Colon (tissue), 2 donors: ENCODE measurements around the gene PVALEF.

Experiments used
- FAIRE-seq: peaks from 2 replicates; lab custom pipeline; 2012; peaks lifted over from hg19 to GRCh38; lab: Jason Lieb, UNC
- donor health status: control.
- donor health status: control.

The PVALEF gene

DNA sequence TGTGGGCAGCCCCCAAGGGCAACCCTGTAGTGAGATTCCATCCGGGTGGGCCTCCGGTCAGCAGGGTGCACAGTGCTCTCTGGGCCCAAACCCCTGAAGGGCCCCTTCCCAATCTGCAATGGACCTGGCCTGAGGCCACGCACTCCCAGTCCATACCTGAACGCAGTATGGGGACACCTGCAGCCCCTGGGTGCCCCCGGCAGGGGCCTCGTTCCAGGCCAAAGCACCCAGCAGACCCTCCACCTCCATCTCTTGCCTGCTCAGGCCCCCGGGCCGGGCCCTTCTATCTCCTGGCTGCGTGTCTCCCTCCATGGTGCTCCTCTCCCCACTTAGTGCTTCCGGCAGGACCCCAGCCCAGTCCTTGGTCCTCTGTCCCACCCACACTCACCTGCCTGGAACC, 18.0 kb downstream of the PVALEF start:
- no peak for FAIRE-seq

DNA sequence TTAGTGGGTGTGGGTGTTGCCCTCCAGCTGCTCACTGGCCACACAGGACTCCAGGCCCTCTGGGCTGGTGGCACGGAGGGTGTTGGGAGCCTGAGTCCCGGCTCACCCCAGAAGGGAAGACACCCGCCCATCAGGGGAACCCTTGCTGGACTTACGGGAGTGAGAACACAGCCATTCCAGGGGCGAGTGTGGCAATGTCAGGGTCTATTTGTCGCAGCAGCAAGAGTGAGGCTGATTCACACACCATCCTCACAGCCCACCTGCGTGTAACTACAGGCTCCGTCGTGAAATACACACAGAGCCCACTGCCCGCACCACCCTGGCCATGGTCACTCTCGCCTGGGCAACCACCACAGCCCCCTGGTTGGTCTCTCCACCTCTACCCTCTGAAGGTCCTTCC, 18.5 kb downstream of the PVALEF start:
- no peak for FAIRE-seq

DNA sequence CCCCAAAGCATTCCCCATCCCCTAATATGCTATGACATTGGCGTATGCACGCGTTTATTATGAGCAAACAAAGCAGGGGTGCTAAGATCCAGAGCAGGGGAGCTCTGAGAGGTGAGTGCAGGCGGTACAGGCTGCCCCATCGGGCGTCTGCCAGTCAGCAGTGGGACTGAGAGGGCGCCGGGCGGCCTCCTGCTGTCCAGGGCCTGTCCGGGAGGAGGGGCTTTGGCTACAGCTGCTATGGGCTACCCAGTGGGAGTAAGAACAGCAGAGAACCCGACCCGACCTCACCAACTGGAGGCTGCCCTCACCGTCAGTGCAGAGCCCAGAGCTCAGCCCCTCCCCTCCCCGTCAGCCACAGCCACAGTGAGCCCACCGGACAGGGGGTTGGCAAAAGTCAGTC, 19.2 kb downstream of the PVALEF start:
- FAIRE-seq, result no peak

DNA sequence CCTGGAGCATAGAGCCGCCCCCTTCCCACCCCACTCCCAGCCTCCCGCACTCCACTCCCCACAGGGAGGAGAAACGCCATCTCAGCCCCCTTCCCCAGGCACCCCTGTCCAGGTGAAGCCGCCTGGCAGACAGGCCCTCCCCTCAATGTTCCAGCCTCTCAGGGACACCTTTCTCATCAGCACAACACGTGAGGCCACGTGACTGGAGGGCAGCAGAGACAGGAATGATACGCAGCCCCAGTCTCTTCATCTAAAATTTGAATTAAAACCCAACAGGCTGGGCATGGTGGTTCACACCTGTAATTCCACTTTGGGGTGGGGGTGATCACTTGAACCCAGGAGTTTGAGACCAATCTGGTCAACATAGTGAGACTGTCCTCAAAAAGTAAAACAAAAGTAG, 20.9 kb downstream of the PVALEF start:
- no peak for FAIRE-seq

DNA sequence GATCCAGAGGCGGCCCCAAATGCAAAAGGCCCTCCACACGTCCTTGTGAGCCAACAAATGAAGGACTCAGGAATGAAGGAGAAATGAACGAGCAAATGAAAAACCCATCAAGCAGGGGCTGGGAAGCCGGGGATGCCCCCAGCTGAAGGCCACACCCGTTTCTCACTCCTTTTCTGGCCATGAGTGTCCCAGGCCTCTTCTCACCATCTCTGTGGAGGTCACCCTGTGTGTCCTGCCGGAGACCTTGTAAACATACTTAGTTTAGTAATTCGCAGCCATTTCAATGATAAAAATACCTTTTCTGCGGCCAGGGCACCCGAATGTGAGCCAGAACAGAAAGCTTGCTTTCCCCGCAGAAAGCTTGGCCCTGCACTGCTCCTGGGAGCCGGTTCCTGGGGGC, 21.8 kb downstream of the PVALEF start:
- no peak for FAIRE-seq

DNA sequence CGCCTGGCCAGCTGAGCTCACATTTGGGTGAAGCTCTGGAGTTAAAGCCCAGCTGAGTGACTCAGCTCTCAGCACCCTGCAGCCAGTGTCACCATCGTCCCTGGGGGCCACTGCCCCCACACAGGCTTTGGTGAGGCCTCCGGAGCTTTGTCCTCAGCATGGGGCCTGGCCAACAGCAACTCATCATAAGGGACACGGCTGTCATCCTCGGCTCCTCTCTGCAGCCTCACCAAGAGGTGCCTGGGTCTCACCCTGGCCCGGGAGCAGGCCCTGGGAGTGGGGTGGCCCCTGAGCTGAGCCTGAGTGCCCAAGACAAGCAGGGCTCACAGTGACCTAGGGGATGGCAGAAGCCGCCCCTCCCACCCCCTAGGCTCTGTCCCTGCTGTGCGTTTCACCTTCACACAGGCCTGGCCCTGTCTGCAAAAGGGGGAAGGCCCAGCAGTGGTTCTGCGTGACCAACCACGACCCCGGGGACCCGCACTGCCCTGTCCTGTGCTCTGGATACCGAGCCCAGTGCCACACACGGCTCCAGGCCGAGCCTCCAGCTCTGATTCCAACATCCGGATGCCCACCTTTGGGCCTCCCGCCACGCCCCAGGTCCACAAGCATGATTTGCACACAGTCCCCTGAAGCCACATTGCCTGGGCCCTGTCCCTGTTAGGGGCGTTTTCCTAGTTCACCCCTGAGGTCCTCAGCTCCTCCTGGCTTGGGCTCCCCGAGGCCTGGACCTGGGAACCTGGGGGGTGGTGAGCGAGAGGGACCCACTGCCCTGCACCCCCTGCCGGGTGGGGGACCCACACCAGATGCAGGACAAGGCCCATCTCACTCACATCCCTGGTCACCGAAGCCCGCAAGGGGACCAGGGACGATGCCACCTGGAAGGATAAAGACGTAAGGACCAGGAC, 22.5 kb downstream of the PVALEF start:
- no peak for FAIRE-seq

DNA sequence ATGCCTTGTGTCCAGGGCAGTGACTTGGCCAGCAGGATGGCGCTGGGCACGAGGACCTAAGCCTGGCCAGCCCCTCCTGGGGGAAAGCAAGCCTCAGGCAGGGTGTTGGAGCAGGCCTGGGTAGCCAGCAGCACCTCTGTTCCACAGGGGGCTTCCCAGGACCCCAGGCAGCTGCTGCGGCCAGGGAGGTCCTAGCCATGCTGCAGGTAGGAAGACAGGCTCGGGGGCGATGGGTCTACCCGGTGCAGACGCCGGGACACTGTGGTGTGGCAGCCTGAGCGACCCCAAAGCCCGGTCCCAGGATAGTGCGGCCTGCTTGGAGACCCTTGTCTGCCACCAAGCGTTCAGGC, 23.2 kb downstream of the PVALEF start:
- FAIRE-seq, result no peak

DNA sequence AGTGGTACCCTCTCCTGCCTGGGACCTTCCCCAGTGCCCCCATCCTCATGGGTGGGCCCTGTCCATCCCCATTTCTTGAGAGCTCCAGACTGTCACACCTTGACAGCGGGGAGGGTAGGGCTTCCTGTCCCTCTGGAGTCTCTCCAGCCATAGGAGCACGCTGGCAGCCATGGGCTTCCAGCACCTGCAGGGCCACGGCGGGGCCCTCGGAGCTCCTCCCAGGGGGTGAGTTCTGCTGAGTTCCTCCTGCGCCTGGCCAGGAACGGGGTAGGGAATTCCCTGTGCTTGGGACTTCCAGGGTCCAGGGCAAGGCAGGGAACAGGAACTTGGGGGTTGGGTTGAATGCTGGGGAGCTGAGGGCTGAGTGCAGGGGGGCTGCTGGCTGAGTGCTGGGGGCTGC, 23.7 kb downstream of the PVALEF start:
- no peak for FAIRE-seq

DNA sequence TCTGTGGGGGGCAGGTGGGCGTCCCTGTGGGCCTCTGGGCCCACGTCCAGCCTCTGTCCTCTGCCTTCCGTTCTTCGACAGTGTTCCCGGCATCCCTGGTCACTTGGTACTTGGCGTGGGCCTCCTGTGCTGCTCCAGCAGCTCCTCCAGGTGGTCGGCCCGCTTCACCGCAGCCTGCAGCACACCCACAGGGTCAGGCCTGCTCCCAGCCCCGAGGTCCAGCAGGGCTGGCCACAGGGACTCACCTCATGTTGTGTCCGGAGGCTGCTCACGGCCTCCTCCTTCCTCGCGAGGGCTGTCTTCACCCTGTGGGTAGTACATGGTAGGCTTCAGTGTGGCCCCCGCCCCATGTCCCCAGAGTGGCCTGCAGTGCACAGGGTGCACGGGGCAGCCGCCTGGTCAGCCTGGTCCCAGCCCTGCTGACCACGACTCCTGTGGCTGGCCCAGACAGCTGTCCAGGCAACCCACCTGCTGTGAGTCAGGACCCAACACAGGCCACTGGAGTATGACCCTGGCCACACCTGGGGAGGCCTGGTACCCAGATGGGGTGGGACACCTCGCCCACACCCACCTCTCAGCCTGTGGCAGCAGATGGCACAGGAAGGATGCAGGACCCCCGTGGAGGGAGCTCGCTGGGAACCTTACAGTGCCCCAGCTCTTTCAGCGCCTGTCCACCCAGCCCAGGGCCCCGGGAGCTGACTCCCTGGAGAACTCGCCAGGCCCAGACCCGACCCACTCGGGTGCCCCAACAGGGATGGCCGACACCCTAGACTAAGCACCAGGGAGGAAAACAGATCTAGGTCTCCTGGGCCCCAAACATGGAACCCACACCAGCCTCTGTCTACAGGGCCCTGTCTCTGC, 24.6 kb downstream of the PVALEF start:
- FAIRE-seq, result no peak

DNA sequence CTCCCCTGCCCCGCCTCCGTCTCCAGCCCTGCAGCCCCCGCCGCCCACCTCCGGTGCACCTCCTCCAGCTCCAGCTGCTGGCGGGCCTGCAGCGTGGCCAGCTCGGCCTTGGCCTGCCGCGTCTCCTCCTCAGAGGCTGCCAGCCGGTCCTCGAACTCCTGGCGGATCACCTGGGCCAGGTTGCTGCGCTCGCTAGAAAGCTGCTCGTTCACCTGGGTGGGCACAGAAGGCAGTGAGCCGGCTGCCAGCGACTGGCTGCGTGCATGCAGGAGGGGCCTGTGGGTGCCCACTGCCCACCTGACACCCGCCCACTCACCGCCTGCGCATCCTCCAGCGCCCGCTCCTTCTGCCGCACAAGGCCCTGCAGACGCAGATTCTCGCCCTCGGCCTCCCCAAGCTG, 25.3 kb downstream of the PVALEF start:
- FAIRE-seq, result no peak

DNA sequence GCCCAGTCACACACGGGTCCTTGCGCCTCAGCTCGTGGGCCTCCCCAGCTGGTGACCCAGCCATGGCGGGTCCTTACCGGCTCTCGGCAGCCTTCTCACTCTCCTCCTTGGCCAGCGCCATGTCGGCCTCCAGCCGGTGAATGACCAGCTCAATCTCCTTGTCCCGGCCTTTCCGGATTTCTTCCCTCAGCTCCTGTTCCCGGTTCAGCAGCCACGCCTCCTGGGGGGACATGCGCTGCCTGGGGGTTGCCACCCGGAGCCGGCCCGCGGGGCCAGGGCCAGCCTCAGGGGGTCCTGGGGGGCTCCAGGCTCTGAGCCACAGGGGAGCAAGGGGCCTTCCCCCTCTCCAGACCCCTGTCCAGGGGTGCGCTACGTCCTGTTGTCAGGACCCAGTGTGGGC, 25.8 kb downstream of the PVALEF start:
- FAIRE-seq, result no peak

DNA sequence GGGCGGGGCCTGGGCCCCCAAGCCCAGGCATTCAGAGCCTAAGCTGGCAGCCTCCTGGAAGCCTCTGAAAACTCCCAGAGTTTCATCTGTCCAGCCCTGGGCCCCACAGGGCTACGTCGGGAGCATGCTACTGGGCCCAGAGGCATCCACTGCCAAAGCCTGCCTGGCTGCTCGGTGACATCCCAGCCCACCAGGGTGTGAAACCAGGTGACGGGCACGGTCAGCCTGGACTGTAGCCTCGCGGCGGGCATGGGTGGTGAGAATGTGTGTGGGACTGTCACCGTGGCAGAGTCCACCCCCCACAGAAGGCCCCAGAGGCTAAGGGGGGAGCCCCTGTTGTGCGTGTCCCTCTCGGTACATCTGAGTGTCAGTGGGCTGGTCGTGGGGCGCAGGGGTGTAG, 26.3 kb downstream of the PVALEF start:
- no peak for FAIRE-seq

DNA sequence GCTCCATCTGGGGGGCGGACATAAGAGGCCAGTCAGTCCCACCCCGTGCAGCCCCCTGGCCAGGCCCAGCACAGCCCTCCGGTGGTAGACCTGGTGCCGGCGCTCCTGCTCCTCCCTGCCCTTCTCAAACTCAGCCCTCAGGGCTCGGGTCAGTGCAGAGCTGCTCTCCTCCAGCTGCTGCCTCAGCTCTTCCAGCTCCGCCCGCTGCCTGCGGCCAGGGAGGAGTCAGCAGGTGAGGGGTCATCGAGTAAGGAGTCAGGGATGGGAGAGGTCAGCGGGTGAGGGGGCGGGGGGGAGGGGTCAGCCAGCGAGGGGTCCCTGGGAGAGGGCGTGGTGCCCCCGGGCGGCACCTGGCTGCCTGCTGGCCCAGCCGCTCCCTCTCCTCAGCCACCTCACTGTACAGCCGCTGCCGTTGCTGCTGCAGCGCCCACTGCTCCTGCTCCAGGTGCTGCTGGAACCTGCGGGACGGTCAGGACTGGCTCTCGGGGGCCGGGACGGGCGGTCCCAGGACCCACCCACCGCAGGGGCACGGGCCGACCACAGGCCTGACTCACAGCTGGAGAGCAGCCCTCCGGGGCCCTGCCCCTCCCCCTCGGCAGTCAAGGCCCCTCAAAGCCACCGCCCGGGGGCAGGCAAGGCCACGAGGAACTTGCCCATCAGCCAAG, 27.2 kb downstream of the PVALEF start:
- FAIRE-seq, result no peak

DNA sequence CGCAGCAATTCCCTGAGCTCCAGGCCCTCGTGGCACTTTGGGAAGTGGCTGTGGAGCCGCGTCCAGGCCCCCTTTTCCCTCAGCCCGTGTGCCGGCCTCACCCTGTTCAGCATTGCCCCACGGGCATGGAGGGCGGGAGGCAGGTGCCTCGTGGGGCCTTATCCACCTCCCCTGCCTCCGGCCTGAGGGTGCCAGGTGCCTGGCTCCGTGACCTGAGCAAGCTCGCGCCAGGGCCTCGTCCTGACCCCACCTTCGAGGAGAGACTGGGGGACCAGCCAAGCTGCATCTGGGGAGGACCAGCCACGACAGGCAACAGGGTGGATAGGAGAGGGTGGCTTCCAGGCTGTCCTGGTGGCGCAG, 27.7 kb downstream of the PVALEF start:
- FAIRE-seq, result no peak

DNA sequence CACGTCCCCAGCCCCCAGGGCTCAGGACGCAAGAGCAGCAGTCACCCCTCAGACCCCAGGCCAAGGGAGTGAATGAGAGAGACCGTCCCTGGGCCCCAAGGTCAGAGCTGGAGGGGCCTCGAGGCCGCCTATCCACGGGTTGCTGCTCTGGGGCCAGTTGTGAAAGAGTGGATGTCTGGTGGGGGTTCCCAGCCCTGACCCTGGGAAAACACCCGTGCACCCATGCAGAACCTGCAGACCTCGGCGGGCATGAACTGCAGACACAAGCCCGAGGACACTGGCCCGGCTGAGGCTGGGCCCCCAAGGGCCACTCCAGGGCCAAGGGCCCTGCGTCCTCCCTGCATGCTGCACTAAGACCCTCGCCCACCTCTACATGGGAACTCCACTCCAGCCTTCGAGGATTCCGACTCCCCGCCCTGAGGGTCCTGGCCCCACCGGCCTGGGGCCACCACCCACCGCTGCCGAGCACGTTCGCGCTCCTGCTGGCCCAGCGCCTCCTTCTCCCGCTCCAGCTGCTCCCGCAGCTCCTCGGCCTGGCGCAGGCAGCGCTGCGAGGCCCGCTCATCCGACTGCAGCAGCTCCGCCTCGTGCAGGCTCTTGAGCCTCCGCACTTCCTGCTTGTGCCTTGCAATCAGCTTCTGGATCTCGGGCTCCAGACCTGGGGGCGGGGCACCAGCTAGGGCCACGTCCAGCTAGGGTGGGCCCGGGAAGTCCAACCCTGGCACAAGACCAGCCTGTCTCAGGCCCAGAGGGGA, 28.3 kb downstream of the PVALEF start:
- FAIRE-seq, result no peak

DNA sequence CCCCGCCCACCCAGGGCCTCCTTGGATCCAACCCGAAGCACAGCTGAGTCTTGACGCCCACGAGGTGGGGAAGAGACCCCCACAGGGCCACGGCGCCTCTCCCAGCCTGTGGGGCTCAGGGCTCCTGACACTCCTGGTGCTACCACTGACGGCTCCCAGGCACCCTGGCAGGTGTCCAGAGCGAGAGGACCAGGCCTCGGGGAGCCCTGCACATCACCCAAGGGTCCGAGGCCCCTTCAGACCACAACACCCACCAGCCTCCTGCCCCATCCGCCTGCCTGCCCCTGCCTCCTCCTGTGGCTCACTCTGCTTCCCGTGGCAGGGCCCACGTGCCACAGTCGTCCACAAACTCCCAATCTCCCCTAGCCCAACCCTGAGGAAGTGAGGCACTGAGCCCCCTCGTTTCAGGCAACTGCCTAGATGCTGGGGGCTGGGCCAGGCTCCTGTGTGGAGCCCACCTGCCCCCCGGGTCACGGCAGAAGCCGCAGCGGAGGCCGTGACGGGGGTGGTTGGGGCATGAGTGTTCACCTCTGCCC, 29.0 kb downstream of the PVALEF start:
- FAIRE-seq, result no peak

DNA sequence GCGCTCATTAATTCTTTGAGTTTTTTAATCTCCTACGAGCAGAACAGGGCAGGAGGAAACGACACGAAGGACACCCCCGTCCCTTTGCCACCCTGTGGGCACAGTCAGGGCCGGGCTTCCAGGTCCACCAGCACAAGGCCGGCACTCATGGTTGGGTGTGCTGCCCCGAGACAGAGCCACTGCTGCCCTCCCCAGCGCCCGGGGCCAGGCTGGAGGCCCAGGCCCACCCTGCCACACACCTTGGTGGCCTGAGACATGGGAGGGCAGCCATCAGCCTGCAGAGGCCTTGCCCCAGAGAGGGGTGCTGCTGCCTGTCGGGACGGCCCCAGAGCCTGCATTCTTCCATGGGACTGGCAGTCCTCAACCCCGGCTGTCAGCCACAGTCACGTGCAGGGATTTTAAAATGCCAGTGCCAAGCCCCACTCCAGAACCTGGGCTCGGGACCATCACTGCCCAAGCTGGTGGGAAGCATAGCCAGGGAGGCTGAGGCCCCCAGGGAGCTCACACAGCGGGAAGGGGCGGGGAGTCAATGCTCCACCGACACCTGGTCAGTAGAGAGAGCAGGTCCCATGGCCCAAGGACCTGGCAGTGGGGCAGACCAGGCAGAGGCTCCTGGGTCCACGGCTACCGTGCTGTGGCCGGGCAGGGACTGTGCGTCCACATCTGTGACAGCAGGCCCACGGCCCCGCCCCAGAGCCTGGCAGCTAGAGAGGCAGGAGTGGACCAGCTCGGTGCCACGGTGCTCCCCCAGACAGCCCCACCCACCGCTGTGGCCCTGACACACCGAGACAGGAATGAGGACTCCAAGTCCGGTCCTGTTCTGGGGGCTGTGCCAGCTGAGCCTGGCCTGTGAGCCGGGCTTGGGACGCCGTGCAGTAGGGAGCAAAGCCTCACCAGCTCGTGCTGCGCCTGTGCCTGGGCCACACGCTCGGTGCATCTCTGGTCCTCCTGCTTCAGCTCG, 29.9 kb downstream of the PVALEF start:
- FAIRE-seq, result no peak

DNA sequence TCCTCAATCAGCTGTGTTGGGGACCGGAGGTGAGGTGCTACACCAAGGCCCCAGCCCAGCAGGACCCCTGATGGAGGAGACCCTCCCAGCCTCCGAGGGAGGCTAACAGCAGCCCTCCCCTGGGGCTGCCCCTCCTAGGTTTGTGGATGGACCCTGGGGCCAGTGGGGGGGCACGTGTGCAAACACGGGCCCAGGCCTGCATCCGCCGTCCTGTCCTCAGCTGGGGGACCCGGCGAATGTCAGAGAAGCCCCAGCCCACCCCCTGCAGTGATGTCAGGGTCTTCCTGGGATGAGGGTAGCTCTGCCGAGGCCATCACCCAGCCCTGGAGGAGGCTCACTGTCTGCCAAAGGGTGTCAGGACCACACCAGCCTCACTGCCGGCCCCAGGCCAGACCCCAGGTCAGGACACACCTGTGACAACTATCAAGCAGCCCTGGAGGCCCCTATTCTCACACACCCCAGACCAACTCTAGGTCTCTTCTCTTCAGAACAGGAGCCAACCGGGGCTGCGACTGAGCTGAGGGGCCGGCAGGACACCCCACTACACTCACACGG, 30.7 kb downstream of the PVALEF start:
- no peak for FAIRE-seq

DNA sequence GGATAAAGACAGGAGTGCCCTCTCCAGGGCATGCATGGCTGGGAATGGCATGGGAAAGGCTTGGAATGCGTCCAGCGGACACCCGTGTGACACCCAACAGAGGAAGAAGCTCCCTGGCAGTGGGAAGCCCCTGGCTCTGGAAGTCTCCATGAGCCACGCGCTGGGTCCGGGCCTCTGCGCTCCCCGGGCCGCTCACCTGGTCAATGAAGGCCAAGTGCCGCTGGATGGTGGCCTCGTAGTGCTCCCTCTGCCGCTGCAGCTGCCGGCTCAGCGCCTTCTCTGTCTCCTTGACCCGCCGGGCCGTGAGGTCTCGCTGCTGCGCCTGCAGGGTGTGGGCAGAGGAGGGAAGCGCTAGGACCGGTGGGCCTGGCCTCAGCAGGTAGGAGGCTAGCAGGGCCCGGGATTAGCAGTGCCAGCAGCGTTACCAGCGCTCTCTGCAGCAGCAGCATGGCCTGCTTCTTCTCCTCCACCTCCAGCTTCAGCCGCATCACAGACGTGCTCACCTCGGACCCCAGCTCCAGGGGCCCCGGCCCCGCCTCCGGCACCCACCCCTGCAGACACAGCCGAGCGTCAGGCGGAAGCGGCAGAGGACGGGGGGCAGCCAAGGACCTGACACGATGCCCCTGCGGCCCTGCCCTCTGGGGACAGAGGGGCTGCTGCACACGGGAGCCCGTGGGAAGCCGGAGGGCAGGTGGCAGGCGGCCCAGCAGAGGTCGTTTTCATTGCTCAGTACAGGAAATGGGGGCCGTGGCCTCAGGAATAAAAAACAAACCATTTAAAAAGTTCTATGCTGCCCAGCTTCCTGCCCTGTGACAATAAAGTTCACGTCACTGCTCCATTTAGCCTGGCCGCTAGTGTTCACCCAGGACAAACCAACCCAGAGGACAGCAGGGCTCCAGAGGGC, 31.4 kb downstream of the PVALEF start:
- FAIRE-seq, result no peak
